Esophagus muscularis mucosa (tissue), 4 donors: Measurements from ENCODE around the gene KAZN. TPM values are rescaled to one million over a fixed set of nuclear protein-coding genes. Genes with fewer than 3 reads are reported as not detected.

ENCODE experiments used
- DNase-seq: peaks from one replicate; pipeline ENCODE4 v3.0.0-alpha.2; 2017; ENCODE audit errors: extremely low spot score
- H3K27ac ChIP-seq, 4 donors: fragments of 200-600 bp; sonication (generic); replicated peaks in 1 of 4; 1 replicate in 3 of 4; 2 replicates in 1 of 4; pipeline ENCODE4 v1.5.1; 2016 to 2019; ENCODE audit warnings: mild to moderate bottlenecking in 1 of 4
- H3K27me3 ChIP-seq, 4 donors: fragments of 200-600 bp; sonication (generic); one replicate each; pipeline versions ENCODE4 v1.5.1 to v1.6.0; 2016 to 2019
- H3K36me3 ChIP-seq, 4 donors: fragments of 200-600 bp; sonication (generic); one replicate each; pipeline ENCODE4 v1.5.1; 2016 to 2019
- H3K4me1 ChIP-seq, 4 donors: fragments of 200-600 bp; sonication (generic); one replicate each; pipeline ENCODE4 v1.5.1; 2016 to 2019
- H3K4me3 ChIP-seq, 4 donors: fragments of 200-600 bp; sonication (generic); 1 replicate in 2 of 4; 2 replicates in 2 of 4; pipeline ENCODE4 v1.5.1; 2016 to 2019; ENCODE audit warnings: mild to moderate bottlenecking in 4 of 4, moderate library complexity in 1 of 4
- H3K9me3 ChIP-seq, 4 donors: fragments of 200-600 bp; sonication (generic); 1 replicate in 3 of 4; 2 replicates in 1 of 4; pipeline ENCODE4 v1.5.1; 2016 to 2019
- EP300 ChIP-seq: sonication (generic); formaldehyde crosslinking; IDR thresholded peaks from one replicate; pipeline ENCODE4 v1.6.1; 2017; ENCODE audit warnings: antibody characterized with exemption
- POLR2A ChIP-seq: fragments of 450-650 bp; IDR thresholded peaks from one replicate; pipeline ENCODE4 v1.6.1; 2017; ENCODE audit warnings: antibody characterized with exemption, moderate library complexity, mild to moderate bottlenecking, low read depth
- POLR2AphosphoS5 ChIP-seq, 2 donors: sonication (generic); formaldehyde crosslinking; IDR thresholded peaks; one replicate each; pipeline ENCODE4 v1.6.1; 2017; ENCODE audit warnings: antibody characterized with exemption in 2 of 2
- WGBS: methylation state at CpG from one replicate; pipeline ENCODE4 v1.1.5; 2018; 5-methylcytosine and 5-hydroxymethylcytosine counted together
- intact Hi-C: fragments of 100-400 bp; cut with DNase I; formaldehyde crosslinking; loops from one replicate; pipeline ENCODE4 v1.15.1; 2023
- total RNA-seq, 4 donors: library from RNA; depleted of rRNA; stranded (reverse); fragments of >200 nt; gene quantifications; one replicate each; pipeline versions ENCODE4 v1.1.0 to v1.2.1, GENCODE V29; 2016
- TF ChIP-seq, protein P1 (sequence below), 3 experiments: fragments of 200-600 bp in 2 of 3; fragments of 450-650 bp in 1 of 3; sonication (generic) in 2 of 3; IDR thresholded peaks; one replicate each; pipeline ENCODE4 v1.5.1; 2017 to 2019; ENCODE audit warnings: antibody characterized with exemption in 3 of 3, mild to moderate bottlenecking in 2 of 3, moderate library complexity in 1 of 3

Gene KAZN
- total RNA-seq, 4 donors from 2014 or later = 9.9 to 14.1 (median 11.9) TPM

DNA sequence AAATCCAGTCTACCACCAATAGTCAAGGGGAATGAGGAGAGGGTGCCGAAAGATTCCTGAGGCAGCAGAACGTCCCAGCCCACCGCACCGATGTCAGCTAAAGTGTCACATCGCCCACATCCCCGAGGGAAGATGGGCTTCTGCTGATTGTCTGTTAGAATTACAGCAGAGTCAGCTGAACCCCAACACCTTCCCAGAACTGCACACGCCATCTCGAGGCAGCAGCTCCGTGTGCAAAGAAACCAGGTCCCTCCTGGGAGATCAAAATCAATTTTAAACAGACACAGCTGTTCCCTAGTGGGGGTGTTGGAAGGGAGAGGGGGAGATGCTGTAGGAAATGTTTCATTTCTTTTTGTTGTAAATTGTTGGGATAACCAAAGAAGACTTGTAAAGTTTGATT, 12.8 kb upstream of the KAZN start:
- 71% methylated on average over 9 of the region's 9 CpGs for WGBS
- H3K4me3 ChIP-seq = no peak overlapping the region
- H3K9me3 ChIP-seq = no peaks in the 10 kb centered on the region
- no peak for DNase-seq
- intact Hi-C loops = no loop called here
- peaks cover 0 to 11% (median 0%) of the 10 kb centered on the region in 4 donors for H3K27me3 ChIP-seq
- H3K4me1 ChIP-seq = no peaks in the 10 kb centered on the region
- H3K27ac ChIP-seq = no peak overlapping the region
- TF ChIP-seq POLR2AphosphoS5 (IDR thresholded peaks at IDR 0.05) = no peak
- no peak for TF ChIP-seq EP300
- TF ChIP-seq POLR2A = no peak
- TF ChIP-seq, protein P1, sequence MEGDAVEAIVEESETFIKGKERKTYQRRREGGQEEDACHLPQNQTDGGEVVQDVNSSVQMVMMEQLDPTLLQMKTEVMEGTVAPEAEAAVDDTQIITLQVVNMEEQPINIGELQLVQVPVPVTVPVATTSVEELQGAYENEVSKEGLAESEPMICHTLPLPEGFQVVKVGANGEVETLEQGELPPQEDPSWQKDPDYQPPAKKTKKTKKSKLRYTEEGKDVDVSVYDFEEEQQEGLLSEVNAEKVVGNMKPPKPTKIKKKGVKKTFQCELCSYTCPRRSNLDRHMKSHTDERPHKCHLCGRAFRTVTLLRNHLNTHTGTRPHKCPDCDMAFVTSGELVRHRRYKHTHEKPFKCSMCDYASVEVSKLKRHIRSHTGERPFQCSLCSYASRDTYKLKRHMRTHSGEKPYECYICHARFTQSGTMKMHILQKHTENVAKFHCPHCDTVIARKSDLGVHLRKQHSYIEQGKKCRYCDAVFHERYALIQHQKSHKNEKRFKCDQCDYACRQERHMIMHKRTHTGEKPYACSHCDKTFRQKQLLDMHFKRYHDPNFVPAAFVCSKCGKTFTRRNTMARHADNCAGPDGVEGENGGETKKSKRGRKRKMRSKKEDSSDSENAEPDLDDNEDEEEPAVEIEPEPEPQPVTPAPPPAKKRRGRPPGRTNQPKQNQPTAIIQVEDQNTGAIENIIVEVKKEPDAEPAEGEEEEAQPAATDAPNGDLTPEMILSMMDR (IDR thresholded peaks at IDR 0.05) = no peak
- no peaks in the 10 kb centered on the region for H3K36me3 ChIP-seq

DNA sequence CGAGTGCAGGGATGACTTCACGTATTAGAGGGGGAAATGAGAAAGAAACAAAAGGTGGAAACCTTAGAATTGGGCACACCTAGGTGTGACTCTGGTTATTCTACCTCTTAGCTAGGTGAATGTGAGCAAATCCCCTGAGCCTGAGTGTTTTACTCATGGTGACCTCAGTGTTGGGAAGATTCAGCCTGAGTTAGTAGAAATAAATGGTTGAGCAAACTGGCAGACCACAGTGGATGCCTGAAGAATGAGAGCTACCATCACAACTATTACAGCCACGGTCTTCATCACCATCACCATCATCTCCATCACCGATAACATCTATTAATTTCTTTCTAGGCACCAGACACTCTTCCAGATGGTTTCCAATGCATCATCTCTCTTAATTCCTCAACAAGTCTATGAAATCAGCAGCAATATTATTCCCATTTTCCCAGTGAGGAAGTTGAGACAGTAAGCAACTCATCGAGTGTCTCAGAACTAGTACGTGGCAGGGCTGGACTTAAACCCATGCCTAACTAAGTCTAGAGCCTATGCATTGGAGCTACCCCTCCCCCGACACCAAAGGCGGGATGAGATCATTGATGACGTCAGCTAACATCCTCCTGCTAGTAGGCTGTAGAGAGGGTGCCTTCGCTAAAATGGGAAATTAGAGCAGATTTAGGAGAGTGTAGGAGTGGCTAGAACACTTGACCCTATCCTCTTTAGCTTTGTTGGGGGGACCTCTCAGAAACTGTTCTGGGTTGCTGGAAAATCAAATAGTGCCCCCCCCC, 7.9 kb upstream of the KAZN start:
- H3K27me3 ChIP-seq = peaks cover 0 to 33% (median 0%) of the 10 kb centered on the region in 4 donors
- intact Hi-C loops = no loop called here
- no peaks in the 10 kb centered on the region for H3K9me3 ChIP-seq
- 71% methylated on average over 10 of the region's 10 CpGs for WGBS
- no peak for DNase-seq
- H3K27ac ChIP-seq = no peak overlapping the region
- no peak overlapping the region for H3K4me3 ChIP-seq
- H3K4me1 ChIP-seq = no peaks in the 10 kb centered on the region
- no peaks in the 10 kb centered on the region for H3K36me3 ChIP-seq
- TF ChIP-seq, protein P1 (IDR thresholded peaks at IDR 0.05) = no peak
- TF ChIP-seq POLR2A (no peak), POLR2AphosphoS5 (IDR thresholded peaks at IDR 0.05) (no peak), EP300 (no peak)

DNA sequence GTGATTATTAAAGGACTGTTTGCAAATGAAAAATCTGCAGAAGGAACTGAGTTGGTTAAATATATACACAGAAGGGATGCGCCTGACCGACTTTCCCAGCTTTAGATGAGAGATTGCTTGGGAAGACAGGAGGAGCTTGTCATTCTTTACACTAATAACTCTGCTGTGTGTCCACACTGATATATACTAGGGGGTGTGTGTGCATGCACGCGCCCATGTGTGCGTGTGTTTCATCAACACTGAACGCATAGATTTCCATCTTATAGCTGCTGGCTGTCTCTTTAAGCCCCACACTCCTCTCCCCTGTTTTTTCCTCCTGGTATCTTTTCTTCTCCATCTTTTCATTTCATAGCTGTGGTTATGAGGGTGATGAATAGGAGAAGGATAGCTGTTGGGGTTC, 6.9 kb upstream of the KAZN start:
- WGBS = 82% methylated on average over 6 of the region's 6 CpGs
- TF ChIP-seq POLR2AphosphoS5 (IDR thresholded peaks at IDR 0.05) = no peak
- TF ChIP-seq, protein P1 (IDR thresholded peaks at IDR 0.05) = no peak
- TF ChIP-seq EP300 = no peak
- no peak for TF ChIP-seq POLR2A
- Histone ChIP-seq H3K4me3 (no peak overlapping the region), H3K36me3 (no peaks in the 10 kb centered on the region), H3K27ac (no peak overlapping the region), H3K27me3 (peaks cover 0 to 34% (median 0%) of the 10 kb centered on the region in 4 donors), H3K4me1 (no peaks in the 10 kb centered on the region), H3K9me3 (no peaks in the 10 kb centered on the region)
- intact Hi-C loops = no loop called here
- no peak for DNase-seq

DNA sequence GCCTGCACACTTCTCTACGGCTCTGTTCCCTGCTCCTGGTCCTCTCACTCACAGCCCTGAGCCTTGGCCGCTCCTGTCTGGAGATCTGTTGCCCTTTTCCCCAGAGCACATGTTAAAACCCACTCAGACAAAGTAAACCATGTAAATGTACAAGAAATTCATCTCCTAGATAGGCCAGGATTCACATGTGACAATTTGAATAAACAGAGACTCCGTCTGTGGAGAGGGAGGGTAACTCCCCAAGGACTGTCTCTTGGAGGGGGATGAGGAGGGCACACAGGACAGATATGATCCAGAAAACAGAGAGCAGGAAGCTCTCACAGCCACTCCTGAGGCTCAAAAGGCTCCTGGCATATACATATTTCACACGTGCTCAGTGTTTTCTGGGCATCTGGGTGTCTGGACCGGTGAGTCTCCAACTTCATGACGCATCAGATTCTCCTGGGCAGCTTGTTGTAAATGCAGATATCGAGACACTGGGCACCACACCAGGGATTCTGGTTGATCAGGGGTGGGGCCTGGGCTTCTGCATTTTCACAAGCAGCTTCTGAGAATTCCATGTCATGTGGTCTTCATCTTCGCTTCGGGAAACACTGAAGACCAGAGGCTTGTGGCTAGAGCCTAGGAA, 6.4 kb upstream of the KAZN start:
- TF ChIP-seq, protein P1 (IDR thresholded peaks at IDR 0.05) = no peak
- TF ChIP-seq EP300 (no peak), POLR2AphosphoS5 (IDR thresholded peaks at IDR 0.05) (no peak), POLR2A (no peak)

More for the DNA sequence above, 6.4 kb upstream of the KAZN start:
- DNase-seq = no peak
- Histone ChIP-seq H3K4me1 (no peaks in the 10 kb centered on the region), H3K4me3 (no peak overlapping the region), H3K27ac (no peak overlapping the region), H3K36me3 (no peaks in the 10 kb centered on the region), H3K9me3 (no peaks in the 10 kb centered on the region), H3K27me3 (peaks cover 0 to 37% (median 0%) of the 10 kb centered on the region in 4 donors)
- intact Hi-C loops = no loop called here
- WGBS = 78% methylated on average over 8 of the region's 9 CpGs
